ENCODE measurements around the gene PRKG1.

DNA sequence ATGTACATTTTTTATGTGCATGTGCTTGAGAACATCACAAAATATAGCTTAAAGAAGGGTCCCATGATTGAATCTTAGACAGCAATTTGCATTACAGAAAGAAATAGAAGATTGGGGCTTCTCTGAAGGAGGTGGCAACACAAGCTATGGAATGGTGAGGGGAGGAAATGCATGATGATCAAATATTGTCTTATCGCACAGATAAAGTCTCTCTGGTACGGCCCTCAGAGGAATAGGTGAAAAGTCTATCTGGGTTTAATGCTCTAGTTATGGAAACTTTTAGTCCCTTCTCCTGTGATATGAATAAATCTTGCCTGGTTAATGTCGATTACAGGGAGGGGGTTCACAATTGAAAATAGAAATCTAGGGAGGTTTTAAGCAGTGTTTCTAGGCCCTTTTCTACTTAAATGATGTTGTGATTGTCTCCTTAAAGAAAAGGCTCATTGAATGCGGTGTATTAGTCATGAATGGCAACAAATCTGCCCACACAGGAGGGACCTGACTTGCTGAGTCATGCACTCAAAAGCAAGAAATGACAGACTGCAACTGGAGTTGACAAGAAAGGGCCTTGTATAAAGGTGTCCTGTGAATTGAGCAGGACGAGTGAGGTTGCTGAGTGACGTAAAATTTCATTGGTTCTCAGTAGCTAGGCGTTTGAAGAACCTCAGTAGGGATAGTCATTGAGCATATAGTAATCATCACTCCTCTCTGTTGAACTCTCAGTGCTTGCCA is 758.5 kb downstream of the PRKG1 start:
- TF ChIP-seq CTCF (IDR thresholded peaks at IDR 0.05; ENCODE audit: insufficient read depth, low read length, poor library complexity, severe bottlenecking) (no peak), EZH2phosphoT487 (conservative IDR thresholded peaks at IDR 0.05; ENCODE audit: low read length) (no peak)
